NCI-H345 (cell line): ENCODE results near the gene DDAH1.
"Not testable (repeated sequence)": the region's sequence is repeated elsewhere in the genome, so short reads cannot be mapped to it uniquely, and the experiment has no call there.

Experiments used
- DNase-seq: peaks from one replicate; lab custom pipeline; 2025; lab: John Stamatoyannopoulos, UW

Gene DDAH1

DNA sequence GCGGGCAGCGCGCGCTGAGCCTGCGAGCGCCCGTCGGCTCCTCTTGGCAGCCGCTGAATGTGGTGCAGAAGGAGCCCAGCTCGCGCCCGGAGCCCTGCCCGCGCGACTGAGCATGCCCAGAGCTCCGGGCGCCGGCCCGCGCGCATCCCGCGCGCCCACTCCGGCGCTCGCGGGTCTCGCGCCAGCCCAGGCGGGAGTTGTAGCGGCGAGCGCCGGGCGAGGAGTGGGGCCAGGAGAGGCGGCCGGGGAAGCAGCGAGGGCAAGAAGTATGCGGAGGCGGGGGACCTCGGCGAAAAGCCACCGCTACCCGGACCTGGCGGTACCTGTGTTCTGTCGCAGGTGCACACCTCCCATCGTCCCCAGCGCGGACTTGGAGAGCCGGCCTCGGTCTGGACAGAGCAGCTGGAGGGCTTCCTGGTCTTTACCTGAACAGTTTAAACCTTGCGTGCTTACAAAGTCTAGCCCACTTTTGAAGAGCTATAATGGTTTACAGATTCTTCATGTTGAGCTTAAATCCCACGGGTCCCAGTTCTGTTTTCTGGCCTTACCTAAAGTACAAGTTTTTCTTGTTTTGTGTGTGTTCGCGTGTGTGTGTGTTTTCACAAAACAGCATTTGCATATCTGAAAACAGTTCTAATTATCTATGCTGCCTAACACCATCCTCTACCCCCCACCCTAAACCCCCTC is at the start of gene DDAH1:
Gene DDAH1 (minus strand): TSS at position 61 of the 687 bp plus-strand sequence. CDS start 114 bp downstream, outside the sequence.
- DNase-seq: peak; percentile 78

GRCh38 chr1:85513998-85514397 is 49.0 kb upstream of the DDAH1 start:
- not testable (repeated sequence) for DNase-seq

GRCh38 chr1:85504417-85504816 is 39.5 kb upstream of the DDAH1 start:
- no peak for DNase-seq

GRCh38 chr1:85502625-85503083 is 37.7 kb upstream of the DDAH1 start:
- DNase-seq: peak; percentile 11

DNA sequence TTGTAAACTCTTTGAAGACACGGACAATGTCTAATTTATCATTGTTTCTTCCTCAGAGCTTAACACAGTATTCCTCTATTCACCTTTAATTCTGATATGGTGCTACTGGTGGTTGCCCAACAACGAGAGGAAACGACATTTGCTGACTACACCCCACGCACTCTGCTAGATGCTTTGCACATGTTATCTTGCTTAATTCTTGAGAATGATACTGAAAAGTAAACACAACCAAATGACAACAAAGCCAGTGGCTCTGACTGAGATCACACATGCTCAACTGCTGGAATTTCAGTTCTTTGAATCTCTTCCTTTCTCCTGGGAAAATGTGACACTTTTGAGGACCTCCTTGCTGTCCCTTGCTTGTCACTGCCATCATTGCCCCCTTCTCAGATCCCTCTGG is 37.2 kb upstream of the DDAH1 start:
- DNase-seq: no peak

DNA sequence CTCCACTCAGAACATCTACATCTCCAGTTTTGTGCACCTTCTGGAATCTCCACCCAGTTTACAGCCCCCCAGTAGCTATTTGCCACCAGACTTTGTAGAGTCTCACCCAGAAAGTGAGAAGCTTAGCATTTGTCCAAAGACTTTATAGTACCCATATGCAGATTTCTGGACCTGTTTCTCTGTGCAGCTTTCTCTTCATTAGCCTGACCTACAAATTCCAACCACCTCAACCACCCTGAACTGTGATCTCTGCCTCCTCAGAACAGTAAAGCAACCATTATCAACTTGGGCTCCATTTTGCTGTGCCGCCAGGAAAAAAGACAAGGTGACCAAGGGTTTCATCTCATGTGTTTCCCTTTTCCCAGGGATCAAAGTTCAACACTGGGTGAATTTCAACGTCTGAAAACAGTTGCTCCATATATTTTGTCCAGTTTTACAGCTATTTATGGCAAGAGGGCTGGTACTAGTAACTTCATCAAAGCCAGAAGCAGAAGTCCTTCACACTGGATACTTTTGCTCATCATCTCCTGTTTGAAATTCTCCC is 36.5 kb upstream of the DDAH1 start:
- DNase-seq: no peak

DNA sequence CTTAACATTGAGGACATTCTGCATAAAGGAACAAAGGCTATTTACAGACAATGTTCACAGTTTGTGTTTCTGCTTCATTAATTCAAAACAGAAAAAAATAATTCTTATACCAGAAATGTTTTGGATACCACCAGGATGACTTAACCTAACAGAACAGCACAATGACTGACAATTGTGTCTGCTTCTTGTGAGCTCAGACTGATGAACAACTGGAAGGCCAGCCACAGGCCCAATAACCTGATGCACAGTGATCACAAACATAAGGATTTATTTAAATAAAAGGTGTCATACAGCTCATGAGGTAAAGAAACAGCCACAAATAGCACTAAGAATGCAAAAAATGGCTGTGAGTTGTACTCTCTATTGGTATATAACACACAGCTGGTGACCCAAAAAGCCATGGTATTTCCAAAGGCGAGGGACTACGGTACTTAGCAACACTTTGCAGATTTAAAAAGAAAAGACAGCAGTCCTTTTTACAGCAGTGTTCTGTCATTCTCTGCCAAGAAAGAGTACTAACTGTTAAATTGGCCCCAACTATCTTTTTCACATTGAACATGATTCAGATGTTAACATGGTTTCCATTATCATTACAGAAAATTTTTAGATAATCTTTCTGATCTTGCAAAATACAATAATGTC is 32.1 kb upstream of the DDAH1 start:
- DNase-seq: no peak

GRCh38 chr1:85495556-85495955 is 30.6 kb upstream of the DDAH1 start:
- no peak for DNase-seq

- DNase-seq: no peak
These were observed 29.9 kb upstream of the DDAH1 start for GRCh38 chr1:85494904-85495266.

GRCh38 chr1:85494074-85494903 is 29.3 kb upstream of the DDAH1 start:
- no peak for DNase-seq

- no peak for DNase-seq
These were observed 25.5 kb upstream of the DDAH1 start for GRCh38 chr1:85490270-85490985.

DNA sequence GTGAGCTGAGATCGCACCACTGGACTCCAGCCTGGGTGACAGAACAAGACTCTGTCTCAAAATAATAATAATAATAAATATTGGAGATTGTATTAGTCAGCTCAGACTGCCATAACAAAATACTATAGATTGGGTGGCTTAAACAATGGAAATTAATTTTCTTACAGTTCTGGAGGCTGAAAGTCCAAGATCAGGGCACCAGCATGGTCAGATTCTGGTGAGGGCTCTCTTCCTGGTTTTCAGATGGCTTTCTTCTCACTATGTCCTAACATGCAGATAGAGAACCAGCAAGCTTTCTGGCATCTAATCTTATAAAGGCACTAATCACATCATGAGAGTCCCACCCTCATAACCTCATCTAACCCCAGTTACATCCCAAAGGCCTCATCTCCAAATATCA is 23.2 kb upstream of the DDAH1 start:
- no peak for DNase-seq

GRCh38 chr1:85485516-85485915 is 20.6 kb upstream of the DDAH1 start:
- DNase-seq: no peak

DNA sequence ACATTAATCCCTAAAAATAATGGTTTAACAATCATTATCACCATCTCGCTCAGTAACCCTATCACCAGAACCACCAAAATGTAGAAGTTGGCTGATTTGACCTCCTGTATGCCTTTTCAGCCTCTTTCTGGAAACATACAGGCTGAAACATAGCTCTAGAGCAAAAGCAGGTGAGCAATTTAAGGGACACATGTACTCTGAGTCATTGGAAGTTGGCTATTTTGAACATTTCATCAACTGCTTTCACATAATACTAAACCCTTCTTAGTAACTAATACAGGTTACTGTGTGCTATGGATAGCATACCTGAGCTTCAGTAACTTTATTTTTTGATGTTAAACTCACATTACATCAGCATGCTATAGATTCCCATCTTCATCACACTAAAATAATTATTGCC is 19.8 kb upstream of the DDAH1 start:
- DNase-seq: no peak

DNA sequence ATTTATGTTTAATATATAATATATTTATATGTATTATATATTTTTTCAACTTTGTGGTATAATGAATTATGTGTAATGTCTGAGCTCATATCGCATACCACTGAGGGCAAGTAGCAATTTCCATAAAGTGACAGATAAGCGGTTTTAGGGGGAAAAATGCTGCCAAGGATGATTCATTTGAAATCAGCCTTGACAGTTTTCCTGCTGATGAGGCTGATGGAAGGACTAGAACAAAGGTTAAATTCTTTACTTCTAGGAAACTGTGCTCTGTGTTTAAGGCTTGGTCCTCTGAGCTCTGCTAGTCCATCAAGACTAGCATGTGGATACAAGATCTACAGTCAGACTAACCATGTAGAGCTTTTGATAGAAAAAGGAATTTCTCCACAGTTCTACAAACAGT is 19.3 kb upstream of the DDAH1 start:
- no peak for DNase-seq

DNA sequence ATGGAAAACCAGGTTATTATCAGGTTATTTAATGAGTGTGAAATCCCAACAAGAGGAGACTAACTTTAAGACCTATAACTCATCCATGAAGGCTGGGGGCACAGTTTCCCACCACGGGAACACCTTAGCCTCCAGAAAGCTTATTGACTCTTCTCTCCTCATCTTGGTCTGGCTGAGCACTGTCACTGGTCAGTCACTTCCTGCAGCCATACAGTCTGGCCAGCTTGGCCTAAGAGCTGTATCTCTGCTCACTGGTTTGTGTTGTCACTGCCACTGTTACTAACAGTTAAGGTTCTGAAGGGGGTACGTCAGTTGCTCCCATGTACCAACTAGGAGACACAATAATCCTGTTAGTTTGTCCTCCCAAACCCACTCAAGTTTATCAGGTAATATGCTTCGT is 16.7 kb upstream of the DDAH1 start:
- DNase-seq: no peak

- no peak for DNase-seq
These were observed 15.6 kb upstream of the DDAH1 start for GRCh38 chr1:85480566-85480965.

DNA sequence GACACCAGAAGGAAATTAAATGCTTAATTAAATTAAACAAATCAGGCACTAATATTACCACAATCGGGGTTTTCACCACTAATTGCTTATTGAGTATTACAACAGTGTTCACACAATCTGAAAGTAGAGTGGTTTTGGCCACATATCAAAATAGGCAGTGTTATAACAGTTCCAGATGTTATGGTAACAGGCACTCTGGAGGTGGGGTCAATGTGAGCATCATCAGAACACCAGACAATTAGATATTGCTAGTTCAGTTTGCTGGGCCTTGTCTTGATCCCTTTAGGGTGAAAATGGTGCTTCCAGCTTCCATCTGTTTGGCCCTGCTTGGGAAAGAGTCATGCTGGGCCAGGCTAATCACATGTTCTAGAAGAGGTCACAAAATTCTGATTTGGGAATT is 14.5 kb upstream of the DDAH1 start:
- DNase-seq: no peak

DNA sequence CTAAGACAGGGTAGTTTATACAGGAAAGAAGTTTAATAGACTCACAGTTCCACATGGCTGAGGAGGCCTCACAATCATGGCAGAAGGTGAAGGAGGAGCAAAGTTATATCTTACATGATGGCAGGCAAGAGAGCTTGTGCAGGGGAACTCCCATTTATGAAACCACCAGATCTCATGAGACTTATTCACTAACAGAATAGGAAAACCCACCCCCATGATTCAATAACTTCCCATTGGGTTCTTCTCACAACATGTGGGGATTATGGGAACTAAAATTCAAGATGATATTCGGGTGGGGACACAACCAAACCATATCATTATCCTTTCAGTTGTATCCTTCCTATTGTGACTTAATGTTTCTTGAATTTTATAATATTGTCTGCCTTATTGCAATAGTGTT is 13.4 kb upstream of the DDAH1 start:
- no peak for DNase-seq

DNA sequence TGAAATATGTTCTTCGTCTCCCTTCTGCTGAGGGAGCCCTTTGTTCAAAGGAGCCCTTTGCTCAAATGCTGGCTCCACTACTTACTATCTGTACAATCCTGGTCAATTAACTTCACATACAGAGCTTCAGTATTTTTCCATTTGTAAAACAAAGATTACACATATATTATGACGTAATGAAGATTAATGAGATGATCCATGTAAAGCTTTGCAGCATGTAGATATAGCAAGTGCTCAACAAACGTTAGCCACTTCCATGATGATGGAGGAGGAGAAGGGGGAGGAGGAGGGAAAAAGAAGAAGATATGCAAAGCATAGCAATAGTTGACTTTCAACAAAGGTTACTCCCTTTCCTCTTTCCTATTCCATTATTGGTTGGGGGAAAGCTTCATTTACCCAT is 10.1 kb upstream of the DDAH1 start:
- no peak for DNase-seq

DNA sequence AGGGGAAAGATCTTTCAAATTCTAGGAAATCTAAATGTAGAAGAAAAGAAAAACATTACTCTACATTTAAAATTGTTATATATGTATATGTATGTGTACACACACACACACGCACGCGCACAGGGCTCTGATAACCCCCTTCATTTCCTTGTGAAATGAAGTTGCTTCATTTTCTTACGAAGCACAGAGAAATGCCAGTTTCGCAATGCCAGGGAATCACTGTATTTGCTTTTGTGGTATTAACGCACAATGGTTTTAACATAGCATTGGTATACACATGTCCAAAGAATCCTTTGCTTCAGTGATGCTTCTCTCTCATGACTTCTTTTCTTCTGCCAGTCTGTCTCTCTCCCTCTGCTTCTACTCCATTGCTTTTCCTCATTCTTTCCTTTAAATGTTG is 8.4 kb upstream of the DDAH1 start:
- no peak for DNase-seq

GRCh38 chr1:85471558-85471957 is 6.6 kb upstream of the DDAH1 start:
- no peak for DNase-seq
